Measurements from ENCODE around the gene NEIL3.

Gene NEIL3

GRCh38 chr4:177282284-177282835 lies 27.3 kb upstream of the NEIL3 start:
- FAIRE-seq (no peak), DNase-seq (ENCODE audit: insufficient read length) (no peak)

DNA sequence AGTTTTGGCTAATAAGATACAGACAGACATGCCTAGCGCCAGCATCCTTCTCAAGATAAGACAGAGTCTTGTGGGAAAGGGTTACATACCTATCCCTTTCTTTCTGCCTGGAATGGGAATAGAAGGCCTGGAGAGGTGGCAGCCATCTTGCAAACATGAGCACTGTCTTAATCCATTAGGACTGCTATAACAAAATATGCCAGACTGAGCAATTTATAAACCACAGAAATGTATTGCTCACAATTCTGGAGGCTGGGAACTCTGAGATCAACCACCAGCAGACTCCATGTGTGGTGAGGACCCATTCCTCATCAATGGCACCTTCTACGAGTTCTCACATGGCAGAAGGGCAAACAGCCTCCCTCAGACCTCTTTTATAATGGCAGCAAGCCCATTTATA lies 26.5 kb upstream of the NEIL3 start:
- FAIRE-seq (no peak), DNase-seq (ENCODE audit: insufficient read length) (no peak)
- no peak for TF ChIP-seq TAF1 (IDR thresholded peaks at IDR 0.05; ENCODE audit: borderline replicate concordance, low read depth, low read length)
- TF ChIP-seq POLR2A (IDR thresholded peaks at IDR 0.05; ENCODE audit: low read depth, low read length), result no peak
- no peak for TF ChIP-seq POLR2AphosphoS5 (IDR thresholded peaks at IDR 0.05; ENCODE audit: low read depth, low read length)

More at GRCh38 chr4:177282284-177282835, 27.3 kb upstream of the NEIL3 start:
- TF ChIP-seq TAF1 (IDR thresholded peaks at IDR 0.05; ENCODE audit: borderline replicate concordance, low read depth, low read length), result no peak
- TF ChIP-seq POLR2AphosphoS5 (IDR thresholded peaks at IDR 0.05; ENCODE audit: low read depth, low read length), result no peak
- TF ChIP-seq POLR2A (IDR thresholded peaks at IDR 0.05; ENCODE audit: low read depth, low read length), result no peak

DNA sequence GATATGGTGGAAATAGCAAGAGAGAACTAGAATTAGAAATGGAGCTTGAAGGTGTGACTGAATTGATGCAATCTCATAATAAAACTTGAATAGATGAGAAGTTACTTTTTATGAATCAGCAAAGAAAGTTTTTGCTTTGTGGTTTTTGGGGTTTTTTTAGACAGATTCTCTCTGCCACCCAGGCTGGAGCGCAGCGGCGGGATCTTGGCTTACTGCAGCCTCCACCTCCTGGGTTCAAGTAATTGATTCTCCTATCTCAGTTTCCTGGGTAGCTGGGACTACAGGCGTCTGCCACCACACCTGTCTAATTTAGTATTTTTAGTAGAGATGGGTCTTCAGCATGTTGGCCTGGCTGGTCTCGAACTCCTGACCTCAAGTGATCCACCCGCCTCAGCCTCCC lies 23.7 kb upstream of the NEIL3 start:
- no peak for TF ChIP-seq POLR2A (IDR thresholded peaks at IDR 0.05; ENCODE audit: low read depth, low read length)
- no peak for TF ChIP-seq POLR2AphosphoS5 (IDR thresholded peaks at IDR 0.05; ENCODE audit: low read depth, low read length)
- no peak for TF ChIP-seq TAF1 (IDR thresholded peaks at IDR 0.05; ENCODE audit: borderline replicate concordance, low read depth, low read length)
- FAIRE-seq, result no peak
- DNase-seq (ENCODE audit: insufficient read length), result no peak

- DNase-seq (ENCODE audit: insufficient read length), result no peak
- FAIRE-seq, result no peak
- TF ChIP-seq TAF1 (IDR thresholded peaks at IDR 0.05; ENCODE audit: borderline replicate concordance, low read depth, low read length) (no peak), POLR2A (IDR thresholded peaks at IDR 0.05; ENCODE audit: low read depth, low read length) (no peak), POLR2AphosphoS5 (IDR thresholded peaks at IDR 0.05; ENCODE audit: low read depth, low read length) (no peak)
Measured at GRCh38 chr4:177287255-177287654, 22.4 kb upstream of the NEIL3 start.

GRCh38 chr4:177288335-177288734 lies 21.3 kb upstream of the NEIL3 start:
- FAIRE-seq (no peak), DNase-seq (ENCODE audit: insufficient read length) (no peak)
- TF ChIP-seq POLR2AphosphoS5 (IDR thresholded peaks at IDR 0.05; ENCODE audit: low read depth, low read length) (no peak), TAF1 (IDR thresholded peaks at IDR 0.05; ENCODE audit: borderline replicate concordance, low read depth, low read length) (no peak), POLR2A (IDR thresholded peaks at IDR 0.05; ENCODE audit: low read depth, low read length) (no peak)

DNA sequence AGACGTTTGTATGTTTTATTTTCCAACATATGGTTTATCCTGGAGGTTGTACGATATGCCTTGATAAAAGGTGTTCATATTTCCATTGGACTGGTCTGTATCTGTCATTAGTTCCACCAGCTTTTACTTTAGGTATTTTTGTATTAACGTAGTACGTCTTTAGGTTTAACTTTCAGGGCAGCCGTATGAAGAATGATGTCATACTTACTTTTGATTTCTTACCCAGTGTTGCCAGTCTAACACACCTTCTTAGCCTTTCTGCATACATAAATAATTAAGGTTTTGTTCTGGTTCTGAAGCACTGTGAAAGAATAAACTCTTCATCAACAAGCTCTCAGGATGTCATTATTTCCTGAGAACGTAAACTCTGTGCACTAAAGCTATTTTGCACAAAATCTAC lies 18.9 kb upstream of the NEIL3 start:
- FAIRE-seq (no peak), DNase-seq (ENCODE audit: insufficient read length) (no peak)
- TF ChIP-seq TAF1 (IDR thresholded peaks at IDR 0.05; ENCODE audit: borderline replicate concordance, low read depth, low read length) (no peak), POLR2A (IDR thresholded peaks at IDR 0.05; ENCODE audit: low read depth, low read length) (no peak), POLR2AphosphoS5 (IDR thresholded peaks at IDR 0.05; ENCODE audit: low read depth, low read length) (no peak)

GRCh38 chr4:177292171-177292570 lies 17.5 kb upstream of the NEIL3 start:
- DNase-seq (ENCODE audit: insufficient read length) (no peak), FAIRE-seq (no peak)
- TF ChIP-seq POLR2AphosphoS5 (IDR thresholded peaks at IDR 0.05; ENCODE audit: low read depth, low read length) (no peak), POLR2A (IDR thresholded peaks at IDR 0.05; ENCODE audit: low read depth, low read length) (no peak), TAF1 (IDR thresholded peaks at IDR 0.05; ENCODE audit: borderline replicate concordance, low read depth, low read length) (no peak)

GRCh38 chr4:177293208-177294033 lies 16.3 kb upstream of the NEIL3 start:
- no peak for TF ChIP-seq TAF1 (IDR thresholded peaks at IDR 0.05; ENCODE audit: borderline replicate concordance, low read depth, low read length)
- TF ChIP-seq POLR2A (IDR thresholded peaks at IDR 0.05; ENCODE audit: low read depth, low read length), result no peak
- no peak for TF ChIP-seq POLR2AphosphoS5 (IDR thresholded peaks at IDR 0.05; ENCODE audit: low read depth, low read length)
- DNase-seq (ENCODE audit: insufficient read length), result no peak
- FAIRE-seq, result no peak

DNA sequence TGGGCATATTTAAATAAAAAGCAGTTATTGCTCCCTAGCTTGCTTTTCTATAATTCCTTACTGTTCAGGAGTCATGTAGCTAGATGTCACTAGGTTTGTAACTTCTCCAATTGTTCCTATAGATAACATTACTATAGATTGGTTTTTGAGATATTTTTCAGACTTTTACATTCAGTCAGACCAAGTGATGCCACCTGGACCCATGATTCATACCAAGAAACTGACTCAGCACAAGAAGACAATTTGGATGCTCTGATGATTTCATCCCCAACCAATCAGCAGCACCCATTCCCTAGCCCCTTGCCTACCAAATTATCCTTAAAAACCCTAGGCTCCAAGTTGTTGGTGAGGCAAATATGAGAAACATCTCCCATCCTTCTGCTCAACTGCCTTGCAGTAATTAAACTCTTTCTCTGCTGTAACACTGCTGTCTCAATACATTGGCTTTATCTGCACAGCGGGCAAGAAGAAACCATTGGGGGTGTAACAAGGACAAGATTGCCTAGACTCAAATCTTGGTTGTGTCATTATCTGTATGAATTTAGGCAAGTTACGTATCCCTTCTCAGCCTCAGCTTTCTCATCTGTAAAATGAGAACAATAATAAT lies 11.8 kb upstream of the NEIL3 start:
- TF ChIP-seq POLR2AphosphoS5 (IDR thresholded peaks at IDR 0.05; ENCODE audit: low read depth, low read length), result no peak
- TF ChIP-seq TAF1 (IDR thresholded peaks at IDR 0.05; ENCODE audit: borderline replicate concordance, low read depth, low read length), result no peak
- no peak for TF ChIP-seq POLR2A (IDR thresholded peaks at IDR 0.05; ENCODE audit: low read depth, low read length)
- DNase-seq (ENCODE audit: insufficient read length) (no peak), FAIRE-seq (no peak)

- FAIRE-seq, result no peak
- no peak for DNase-seq (ENCODE audit: insufficient read length)
- TF ChIP-seq POLR2A (IDR thresholded peaks at IDR 0.05; ENCODE audit: low read depth, low read length) (no peak), POLR2AphosphoS5 (IDR thresholded peaks at IDR 0.05; ENCODE audit: low read depth, low read length) (no peak), TAF1 (IDR thresholded peaks at IDR 0.05; ENCODE audit: borderline replicate concordance, low read depth, low read length) (no peak)
Measured at GRCh38 chr4:177301126-177301639, 8.5 kb upstream of the NEIL3 start.

- TF ChIP-seq POLR2AphosphoS5 (IDR thresholded peaks at IDR 0.05; ENCODE audit: low read depth, low read length) (no peak), POLR2A (IDR thresholded peaks at IDR 0.05; ENCODE audit: low read depth, low read length) (no peak), TAF1 (IDR thresholded peaks at IDR 0.05; ENCODE audit: borderline replicate concordance, low read depth, low read length) (no peak)
- no peak for FAIRE-seq
- no peak for DNase-seq (ENCODE audit: insufficient read length)
Measured at GRCh38 chr4:177302371-177303100, 7.1 kb upstream of the NEIL3 start.
